Measurements from ENCODE around the gene YTHDC2.

DNA sequence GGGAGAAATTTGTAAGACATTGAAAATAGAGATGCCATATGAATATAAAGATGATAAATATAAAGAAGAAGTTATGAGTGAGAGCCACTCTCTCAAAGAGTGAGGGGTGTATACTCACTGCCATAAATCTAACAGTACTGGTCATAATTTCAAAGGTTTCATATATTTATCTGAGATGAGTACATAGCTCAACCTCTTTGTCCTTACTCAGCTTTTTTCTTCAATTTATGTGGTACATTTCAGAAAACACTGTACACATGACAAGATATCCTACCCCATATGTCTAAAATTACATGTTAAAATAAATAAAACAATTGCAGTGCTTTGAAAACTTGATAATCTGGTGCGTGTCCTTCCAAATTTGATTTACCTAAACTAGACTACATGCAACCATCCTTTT, 20.0 kb upstream of the YTHDC2 start:
- no peak for TF ChIP-seq CTCF (IDR thresholded peaks at IDR 0.05; ENCODE audit: low read length)
- no peak for TF ChIP-seq EZH2 (IDR thresholded peaks at IDR 0.05; ENCODE audit: borderline replicate concordance, low read length)

Measured in OCI-LY1 (cell line).